PFSK-1 (cell line): ENCODE results near the gene DDX52.

Experiments
- POLR2AphosphoS5 ChIP-seq: IDR thresholded peaks from 2 replicates; pipeline ENCODE4 v1.6.1; 2012; ENCODE audit warnings: low read depth, mild to moderate bottlenecking, control low read depth, low read length, moderate library complexity
- TAF1 ChIP-seq: IDR thresholded peaks from 2 replicates; pipeline ENCODE4 v1.6.1; 2012; ENCODE audit warnings: low read length, control low read depth, borderline replicate concordance; ENCODE audit not compliant: insufficient read depth

GRCh38 chr17:37605813-37606505 is 37.3 kb downstream of the DDX52 start:
- TF ChIP-seq TAF1 (no peak), POLR2AphosphoS5 (no peak)
